PC-3 (cell line): ENCODE data around the gene MDFIC.

Experiments used
- EZH2 ChIP-seq: fragments of 300-600 bp; sonication (generic); IDR thresholded peaks from one replicate; pipeline ENCODE4 v1.6.1; 2017; ENCODE audit warnings: antibody characterized with exemption, mild to moderate bottlenecking, low read length; ENCODE audit not compliant: unreplicated experiment
- EZH2phosphoT487 ChIP-seq: fragments of 300-600 bp; sonication (generic); IDR thresholded peaks from 2 replicates; pipeline ENCODE4 v1.6.1; 2018; ENCODE audit warnings: mild to moderate bottlenecking, antibody characterized with exemption, low read length, borderline replicate concordance
- TF ChIP-seq, protein P1 (sequence below): fragments of 300-600 bp; sonication (generic); conservative IDR thresholded peaks from 2 replicates; pipeline ENCODE4 v1.5.1; 2017; ENCODE audit warnings: antibody characterized with exemption, low read depth, mild to moderate bottlenecking, low read length

DNA sequence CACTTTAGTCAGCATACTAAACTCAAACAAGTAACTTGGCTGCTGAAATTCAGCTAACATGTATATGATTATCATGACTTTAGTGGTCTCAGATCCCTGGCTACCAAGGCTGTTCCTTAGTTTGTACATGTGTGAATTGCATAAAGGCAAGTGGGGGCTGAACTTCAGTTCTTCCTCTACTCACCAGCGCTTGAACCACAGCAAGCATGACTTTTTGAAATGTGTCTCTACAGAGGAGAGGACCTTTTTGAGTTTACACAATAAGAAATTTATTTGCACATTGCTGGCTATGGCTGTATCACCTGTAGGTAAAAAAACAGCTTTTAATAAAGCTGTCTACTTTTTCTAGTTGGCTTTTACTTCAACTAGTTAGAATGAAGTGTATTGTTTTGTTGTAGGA lies 48.8 kb downstream of the MDFIC start:
- TF ChIP-seq EZH2phosphoT487 (no peak), EZH2 (no peak)
- TF ChIP-seq, protein P1, sequence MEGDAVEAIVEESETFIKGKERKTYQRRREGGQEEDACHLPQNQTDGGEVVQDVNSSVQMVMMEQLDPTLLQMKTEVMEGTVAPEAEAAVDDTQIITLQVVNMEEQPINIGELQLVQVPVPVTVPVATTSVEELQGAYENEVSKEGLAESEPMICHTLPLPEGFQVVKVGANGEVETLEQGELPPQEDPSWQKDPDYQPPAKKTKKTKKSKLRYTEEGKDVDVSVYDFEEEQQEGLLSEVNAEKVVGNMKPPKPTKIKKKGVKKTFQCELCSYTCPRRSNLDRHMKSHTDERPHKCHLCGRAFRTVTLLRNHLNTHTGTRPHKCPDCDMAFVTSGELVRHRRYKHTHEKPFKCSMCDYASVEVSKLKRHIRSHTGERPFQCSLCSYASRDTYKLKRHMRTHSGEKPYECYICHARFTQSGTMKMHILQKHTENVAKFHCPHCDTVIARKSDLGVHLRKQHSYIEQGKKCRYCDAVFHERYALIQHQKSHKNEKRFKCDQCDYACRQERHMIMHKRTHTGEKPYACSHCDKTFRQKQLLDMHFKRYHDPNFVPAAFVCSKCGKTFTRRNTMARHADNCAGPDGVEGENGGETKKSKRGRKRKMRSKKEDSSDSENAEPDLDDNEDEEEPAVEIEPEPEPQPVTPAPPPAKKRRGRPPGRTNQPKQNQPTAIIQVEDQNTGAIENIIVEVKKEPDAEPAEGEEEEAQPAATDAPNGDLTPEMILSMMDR: no peak
